BE2C (cell line): ENCODE data around the gene FARS2.

Experiments used
- DNase-seq: peaks from one replicate; pipeline ENCODE4 v3.0.0-alpha.2; 2020
- H3K27me3 ChIP-seq: fragments of 250-450 bp; sonication (Bioruptor Pico); 2 replicates; pipeline ENCODE4 v1.5.1; 2020; ENCODE audit warnings: mild to moderate bottlenecking
- H3K36me3 ChIP-seq: fragments of 250-450 bp; sonication (Bioruptor Pico); 2 replicates; pipeline ENCODE4 v1.5.1; 2020; ENCODE audit warnings: mild to moderate bottlenecking
- H3K4me1 ChIP-seq: fragments of 250-450 bp; sonication (Bioruptor Pico); 2 replicates; pipeline ENCODE4 v1.5.1; 2020
- H3K4me3 ChIP-seq: 2 replicates; pipeline ENCODE4 v1.5.1; 2011; ENCODE audit warnings: low read depth, low read length
- H3K9me3 ChIP-seq: fragments of 250-450 bp; sonication (Bioruptor Pico); 2 replicates; pipeline ENCODE4 v1.5.1; 2020
- TF ChIP-seq, protein P1 (sequence below): IDR thresholded peaks from 2 replicates; pipeline ENCODE4 v1.5.1; 2012; ENCODE audit warnings: mild to moderate bottlenecking, low read depth, low read length

The FARS2 gene

DNA sequence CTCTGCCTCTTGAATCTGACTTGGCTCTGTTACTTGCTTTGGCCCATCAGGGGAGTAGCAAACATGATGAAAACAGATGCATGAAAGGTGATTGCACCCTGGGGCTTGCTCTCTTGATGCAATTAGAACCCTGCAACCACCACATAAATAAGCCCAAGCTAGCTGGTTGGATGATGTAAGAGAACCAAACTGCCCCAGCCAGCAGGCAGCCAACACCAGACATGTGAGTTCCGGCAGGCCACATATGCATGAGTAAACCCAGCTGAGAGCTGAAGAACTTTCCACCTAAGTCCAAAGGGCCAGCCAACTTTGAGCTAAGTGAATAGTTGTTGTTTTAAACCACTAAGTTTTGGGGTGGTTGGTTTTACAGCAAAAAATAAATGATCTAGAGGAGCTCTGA is 268.4 kb downstream of the FARS2 start:
- H3K4me1 ChIP-seq = no peaks in the 10 kb centered on the region; the same call in none of the 2 replicates
- no peaks in the 10 kb centered on the region for H3K27me3 ChIP-seq
- TF ChIP-seq, protein P1, sequence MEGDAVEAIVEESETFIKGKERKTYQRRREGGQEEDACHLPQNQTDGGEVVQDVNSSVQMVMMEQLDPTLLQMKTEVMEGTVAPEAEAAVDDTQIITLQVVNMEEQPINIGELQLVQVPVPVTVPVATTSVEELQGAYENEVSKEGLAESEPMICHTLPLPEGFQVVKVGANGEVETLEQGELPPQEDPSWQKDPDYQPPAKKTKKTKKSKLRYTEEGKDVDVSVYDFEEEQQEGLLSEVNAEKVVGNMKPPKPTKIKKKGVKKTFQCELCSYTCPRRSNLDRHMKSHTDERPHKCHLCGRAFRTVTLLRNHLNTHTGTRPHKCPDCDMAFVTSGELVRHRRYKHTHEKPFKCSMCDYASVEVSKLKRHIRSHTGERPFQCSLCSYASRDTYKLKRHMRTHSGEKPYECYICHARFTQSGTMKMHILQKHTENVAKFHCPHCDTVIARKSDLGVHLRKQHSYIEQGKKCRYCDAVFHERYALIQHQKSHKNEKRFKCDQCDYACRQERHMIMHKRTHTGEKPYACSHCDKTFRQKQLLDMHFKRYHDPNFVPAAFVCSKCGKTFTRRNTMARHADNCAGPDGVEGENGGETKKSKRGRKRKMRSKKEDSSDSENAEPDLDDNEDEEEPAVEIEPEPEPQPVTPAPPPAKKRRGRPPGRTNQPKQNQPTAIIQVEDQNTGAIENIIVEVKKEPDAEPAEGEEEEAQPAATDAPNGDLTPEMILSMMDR = no peak
- DNase-seq = peak; percentile 65
- no peaks in the 10 kb centered on the region; the same call in 1 of the 2 replicates for H3K9me3 ChIP-seq
- no peak overlapping the region for H3K4me3 ChIP-seq
- no peaks in the 10 kb centered on the region for H3K36me3 ChIP-seq

DNA sequence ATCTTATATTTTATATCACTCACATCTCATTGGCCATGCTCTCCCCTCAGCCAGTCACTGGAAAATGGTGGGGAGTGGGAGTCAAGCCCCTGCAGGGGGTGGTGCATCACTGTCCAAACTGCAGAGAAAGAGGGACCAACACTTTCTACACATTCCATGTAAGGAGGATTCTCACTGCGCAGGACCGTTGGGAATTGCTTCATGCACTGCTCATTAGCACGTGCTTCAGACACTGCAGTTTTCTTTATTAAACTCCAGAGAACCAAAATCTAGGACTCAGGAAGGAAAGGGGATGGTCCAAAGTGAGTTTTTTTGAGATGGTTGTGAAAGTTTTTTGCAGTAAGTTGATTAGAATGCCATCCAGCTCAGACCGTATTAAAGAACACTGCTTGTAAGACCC is 269.8 kb downstream of the FARS2 start:
- Histone ChIP-seq H3K4me3 (no peak overlapping the region), H3K9me3 (no peaks in the 10 kb centered on the region; the same call in 1 of the 2 replicates), H3K27me3 (no peaks in the 10 kb centered on the region), H3K4me1 (no peaks in the 10 kb centered on the region; the same call in none of the 2 replicates), H3K36me3 (no peaks in the 10 kb centered on the region)
- DNase-seq = no peak
- TF ChIP-seq, protein P1 = no peak

DNA sequence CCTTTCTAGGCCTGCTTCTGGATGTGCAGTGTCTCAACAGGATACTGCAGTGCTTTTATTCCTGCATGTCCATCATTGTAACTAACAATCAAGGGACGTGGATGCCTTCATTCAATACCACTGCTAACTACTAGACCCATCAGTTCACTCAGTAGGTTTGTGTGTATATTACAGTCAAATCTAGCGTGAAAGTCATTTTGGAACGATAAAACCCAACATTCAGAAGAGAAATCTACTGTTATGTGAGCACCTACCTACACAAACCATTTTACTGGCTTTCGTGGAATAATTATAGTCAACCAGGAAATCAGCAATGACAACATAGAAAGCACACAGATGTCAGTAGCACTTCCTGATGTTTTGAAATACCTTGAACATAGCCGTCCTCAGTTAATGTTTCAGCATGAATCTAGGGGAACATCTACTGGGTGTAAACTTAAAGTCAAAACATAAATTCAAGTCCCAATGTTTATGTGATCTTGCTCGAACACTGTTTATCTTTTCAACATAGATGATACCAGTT is 270.6 kb downstream of the FARS2 start:
- H3K4me3 ChIP-seq = no peak overlapping the region
- no peak for DNase-seq
- no peaks in the 10 kb centered on the region; the same call in none of the 2 replicates for H3K4me1 ChIP-seq
- no peaks in the 10 kb centered on the region; the same call in 1 of the 2 replicates for H3K9me3 ChIP-seq
- no peaks in the 10 kb centered on the region for H3K36me3 ChIP-seq
- TF ChIP-seq, protein P1 = no peak
- H3K27me3 ChIP-seq = no peaks in the 10 kb centered on the region

DNA sequence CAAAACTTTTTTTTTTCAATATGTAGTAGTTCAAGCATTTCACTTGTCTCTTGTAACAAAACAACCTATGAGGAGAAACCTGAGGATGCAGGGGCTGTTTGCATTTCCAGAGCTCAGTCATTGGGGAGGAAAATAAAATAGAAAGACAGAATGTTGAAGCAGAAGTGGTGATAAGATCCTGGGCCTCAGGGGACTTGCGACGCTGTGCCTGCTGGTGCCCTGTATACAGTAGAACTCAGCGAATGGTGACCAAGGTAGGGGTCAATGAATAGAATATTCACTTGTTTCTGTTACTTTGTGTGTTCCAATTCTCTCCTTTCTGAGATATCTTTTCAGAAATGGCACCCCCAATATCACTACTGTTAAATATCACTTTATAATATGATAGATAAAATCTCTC is 271.6 kb downstream of the FARS2 start:
- no peak overlapping the region for H3K4me3 ChIP-seq
- no peaks in the 10 kb centered on the region for H3K27me3 ChIP-seq
- peak; percentile 53 for DNase-seq
- TF ChIP-seq, protein P1 = no peak
- no peaks in the 10 kb centered on the region; the same call in 1 of the 2 replicates for H3K9me3 ChIP-seq
- no peaks in the 10 kb centered on the region for H3K36me3 ChIP-seq
- no peaks in the 10 kb centered on the region; the same call in none of the 2 replicates for H3K4me1 ChIP-seq

DNA sequence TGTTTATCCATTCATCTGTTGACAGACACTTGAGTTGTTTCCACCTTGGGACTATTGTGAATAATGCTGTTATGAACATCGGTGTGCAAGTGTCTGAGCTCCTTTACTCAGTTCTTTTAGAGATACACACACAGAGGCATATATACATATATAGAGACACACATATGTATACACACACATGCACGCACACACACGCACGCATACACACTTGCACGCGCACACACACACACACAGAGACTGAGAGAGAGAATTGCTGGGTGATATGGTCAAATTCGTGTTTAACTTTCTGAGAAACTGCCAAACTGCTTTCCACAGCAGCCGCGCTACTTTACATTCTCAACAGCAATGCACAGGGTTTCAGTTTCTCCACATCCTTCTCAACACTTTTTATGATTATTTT is 273.3 kb downstream of the FARS2 start:
- DNase-seq = no peak
- H3K4me3 ChIP-seq = no peak overlapping the region
- no peaks in the 10 kb centered on the region for H3K9me3 ChIP-seq
- H3K4me1 ChIP-seq = no peaks in the 10 kb centered on the region; the same call in none of the 2 replicates
- no peaks in the 10 kb centered on the region for H3K36me3 ChIP-seq
- no peaks in the 10 kb centered on the region for H3K27me3 ChIP-seq
- TF ChIP-seq, protein P1 = no peak

DNA sequence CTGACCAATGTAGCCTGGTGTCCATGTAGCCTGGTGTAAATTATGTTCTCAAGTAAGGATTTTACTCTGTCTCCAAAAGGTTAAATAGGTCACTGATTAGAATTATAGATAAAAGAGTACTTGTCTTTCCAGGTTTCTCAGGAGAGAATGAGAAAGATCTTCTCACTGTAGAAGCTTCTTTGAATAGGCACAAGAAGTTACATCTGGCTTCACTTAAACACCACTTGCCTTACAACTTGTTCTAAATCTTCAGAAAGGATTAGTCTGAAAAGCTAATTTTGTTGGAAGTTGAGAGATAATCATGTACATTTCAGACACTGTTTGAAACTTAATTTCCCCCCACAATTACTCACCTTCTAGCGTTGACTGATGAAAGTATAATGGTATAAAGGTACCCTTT is 275.3 kb downstream of the FARS2 start:
- Histone ChIP-seq H3K4me3 (no peak overlapping the region), H3K9me3 (no peaks in the 10 kb centered on the region), H3K4me1 (no peaks in the 10 kb centered on the region; the same call in 1 of the 2 replicates), H3K27me3 (no peaks in the 10 kb centered on the region), H3K36me3 (no peaks in the 10 kb centered on the region)
- TF ChIP-seq, protein P1 = no peak
- no peak for DNase-seq
